ENCODE data around the gene ITPK1.

The ITPK1 gene

DNA sequence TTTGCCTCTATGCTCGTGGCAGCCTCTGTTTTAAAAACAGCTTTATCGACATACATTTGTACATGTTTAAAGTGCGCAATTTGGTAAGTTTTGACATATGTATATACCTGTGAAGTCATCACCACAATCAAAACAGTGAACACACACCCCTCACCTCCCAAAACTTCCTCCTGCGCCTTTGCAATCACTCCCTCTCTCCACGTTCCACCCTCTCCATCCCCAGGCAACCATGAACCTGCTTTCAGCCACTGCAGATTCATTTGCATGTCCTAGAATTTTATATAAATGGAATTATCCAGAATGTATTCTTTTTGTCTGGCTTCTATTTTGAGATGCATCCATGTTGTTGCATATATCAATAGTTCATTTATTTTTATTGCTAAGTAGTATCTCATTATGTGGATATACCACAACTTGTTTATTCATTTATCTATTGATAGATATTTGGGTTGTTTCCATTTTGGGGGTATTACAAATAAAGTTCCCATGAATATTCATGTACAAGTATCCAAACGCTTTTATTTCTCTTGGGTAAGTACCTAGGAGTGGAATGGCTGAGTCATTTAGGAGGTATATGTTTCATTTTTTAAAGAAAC, 208.3 kb downstream of the ITPK1 start:
- Histone ChIP-seq H3K4me2 (ENCODE audit: low read length) (no peak overlapping the region), H2BK5ac (ENCODE audit: low read length) (no peak overlapping the region), H3K23ac (ENCODE audit: low read length) (no peak overlapping the region), H3K27ac (ENCODE audit: low read depth, low read length) (no peak overlapping the region), H3K27me3 (ENCODE audit: insufficient read depth, low read length, poor library complexity) (no peaks in the 10 kb centered on the region), H3K18ac (ENCODE audit: low read length) (no peak overlapping the region), H4K8ac (ENCODE audit: low read depth, low read length) (no peak overlapping the region), H2BK15ac (replicated peaks; ENCODE audit: low read depth) (no peak overlapping the region), H3K56ac (ENCODE audit: low read length) (no peak overlapping the region), H2BK120ac (ENCODE audit: low read depth, low read length) (no peak overlapping the region), H3K4me1 (ENCODE audit: control insufficient read depth, low read depth, low read length) (no peaks in the 10 kb centered on the region), H3K4ac (ENCODE audit: low read depth, low read length) (no peak overlapping the region), H3K79me1 (ENCODE audit: low read length) (no peaks in the 10 kb centered on the region), H3K79me2 (ENCODE audit: control insufficient read depth, insufficient read depth, low read length) (no peaks in the 10 kb centered on the region), H4K5ac (ENCODE audit: low read length) (no peak overlapping the region), H3K4me3 (ENCODE audit: low read length) (no peak overlapping the region), H3K36me3 (ENCODE audit: control insufficient read depth, insufficient read depth, low read length) (no peaks in the 10 kb centered on the region), H2AK5ac (ENCODE audit: low read length) (no peak overlapping the region), H3K9ac (ENCODE audit: low read length) (no peak overlapping the region)
- WGBS (ENCODE audit: extremely low coverage, insufficient coverage, low lambda C conversion rate): no CpG with 5 or more reads among the region's 6 CpGs
- no peak for DNase-seq

DNA sequence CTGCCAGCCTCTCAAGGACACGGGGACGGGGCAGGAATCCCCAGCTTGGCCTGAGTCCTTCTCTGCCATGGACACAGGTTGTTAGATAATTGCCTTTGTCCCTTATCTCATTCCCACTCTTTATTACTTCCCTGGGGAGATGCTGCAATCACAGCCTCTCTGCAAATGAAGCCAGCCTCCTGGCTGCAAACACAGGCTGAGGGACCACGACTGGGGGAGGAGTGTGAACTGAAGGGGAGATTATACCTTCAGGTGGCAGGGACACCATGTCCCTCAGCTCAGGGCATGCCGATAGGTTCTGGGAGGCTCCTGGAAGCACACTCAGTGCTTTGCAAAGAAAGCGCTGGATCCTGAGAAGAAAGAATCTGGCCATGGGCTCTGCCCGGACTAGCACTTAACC, 208.9 kb downstream of the ITPK1 start:
- no peak overlapping the region for H3K56ac ChIP-seq (ENCODE audit: low read length)
- no CpG with 5 or more reads among the region's 6 CpGs for WGBS (ENCODE audit: extremely low coverage, insufficient coverage, low lambda C conversion rate)
- no peak overlapping the region for H3K23ac ChIP-seq (ENCODE audit: low read length)
- H3K4me2 ChIP-seq (ENCODE audit: low read length): no peak overlapping the region
- H3K79me1 ChIP-seq (ENCODE audit: low read length): no peaks in the 10 kb centered on the region
- H2AK5ac ChIP-seq (ENCODE audit: low read length): no peak overlapping the region
- no peak overlapping the region for H3K9ac ChIP-seq (ENCODE audit: low read length)
- H2BK5ac ChIP-seq (ENCODE audit: low read length): no peak overlapping the region
- H3K36me3 ChIP-seq (ENCODE audit: control insufficient read depth, insufficient read depth, low read length): no peaks in the 10 kb centered on the region
- no peaks in the 10 kb centered on the region for H3K4me1 ChIP-seq (ENCODE audit: control insufficient read depth, low read depth, low read length)
- H4K5ac ChIP-seq (ENCODE audit: low read length): no peak overlapping the region
- no peak overlapping the region for H4K8ac ChIP-seq (ENCODE audit: low read depth, low read length)
- no peak overlapping the region for H2BK15ac ChIP-seq (replicated peaks; ENCODE audit: low read depth)
- H3K18ac ChIP-seq (ENCODE audit: low read length): no peak overlapping the region
- no peaks in the 10 kb centered on the region for H3K79me2 ChIP-seq (ENCODE audit: control insufficient read depth, insufficient read depth, low read length)
- no peak overlapping the region for H2BK120ac ChIP-seq (ENCODE audit: low read depth, low read length)
- H3K4me3 ChIP-seq (ENCODE audit: low read length): no peak overlapping the region
- H3K27ac ChIP-seq (ENCODE audit: low read depth, low read length): no peak overlapping the region
- no peaks in the 10 kb centered on the region for H3K27me3 ChIP-seq (ENCODE audit: insufficient read depth, low read length, poor library complexity)
- H3K4ac ChIP-seq (ENCODE audit: low read depth, low read length): no peak overlapping the region
- DNase-seq: peak; percentile 63

GRCh38 chr14:92906420-92906819, 209.3 kb downstream of the ITPK1 start:
- Histone ChIP-seq H2AK5ac (ENCODE audit: low read length) (no peak overlapping the region), H3K4me3 (ENCODE audit: low read length) (no peak overlapping the region), H2BK5ac (ENCODE audit: low read length) (no peak overlapping the region), H3K18ac (ENCODE audit: low read length) (no peak overlapping the region), H2BK15ac (replicated peaks; ENCODE audit: low read depth) (no peak overlapping the region), H3K4ac (ENCODE audit: low read depth, low read length) (no peak overlapping the region), H2BK120ac (ENCODE audit: low read depth, low read length) (no peak overlapping the region), H3K56ac (ENCODE audit: low read length) (no peak overlapping the region), H4K8ac (ENCODE audit: low read depth, low read length) (no peak overlapping the region), H3K23ac (ENCODE audit: low read length) (no peak overlapping the region), H3K4me1 (ENCODE audit: control insufficient read depth, low read depth, low read length) (no peaks in the 10 kb centered on the region), H3K4me2 (ENCODE audit: low read length) (no peak overlapping the region), H3K27ac (ENCODE audit: low read depth, low read length) (no peak overlapping the region), H3K36me3 (ENCODE audit: control insufficient read depth, insufficient read depth, low read length) (no peaks in the 10 kb centered on the region), H4K5ac (ENCODE audit: low read length) (no peak overlapping the region), H3K79me2 (ENCODE audit: control insufficient read depth, insufficient read depth, low read length) (no peaks in the 10 kb centered on the region), H3K27me3 (ENCODE audit: insufficient read depth, low read length, poor library complexity) (no peaks in the 10 kb centered on the region), H3K79me1 (ENCODE audit: low read length) (no peaks in the 10 kb centered on the region), H3K9ac (ENCODE audit: low read length) (no peak overlapping the region)
- no CpG with 5 or more reads among the region's 6 CpGs for WGBS (ENCODE audit: extremely low coverage, insufficient coverage, low lambda C conversion rate)
- no peak for DNase-seq

DNA sequence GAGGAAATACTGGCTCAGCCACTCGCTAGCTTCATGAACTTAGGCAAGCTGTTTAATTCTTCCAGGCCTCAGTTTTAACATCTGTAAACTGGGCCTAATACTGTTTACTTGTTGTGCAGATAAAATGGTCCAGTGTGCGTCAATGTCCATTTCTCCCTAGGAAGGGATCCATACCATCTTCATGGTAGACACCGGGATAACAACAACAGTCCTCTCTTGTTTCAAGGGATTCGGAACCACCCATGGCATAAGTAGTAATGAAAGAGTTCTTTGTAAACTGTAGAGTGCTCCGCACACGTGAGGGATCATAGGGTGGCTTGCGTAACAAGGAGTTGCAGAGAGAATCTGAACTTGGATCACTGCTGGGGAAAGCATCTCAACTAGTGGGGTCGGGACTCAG, 210.1 kb downstream of the ITPK1 start:
- no CpG with 5 or more reads among the region's 8 CpGs for WGBS (ENCODE audit: extremely low coverage, insufficient coverage, low lambda C conversion rate)
- Histone ChIP-seq H3K27ac (ENCODE audit: low read depth, low read length) (no peak overlapping the region), H2BK5ac (ENCODE audit: low read length) (no peak overlapping the region), H2AK5ac (ENCODE audit: low read length) (no peak overlapping the region), H4K8ac (ENCODE audit: low read depth, low read length) (no peak overlapping the region), H3K27me3 (ENCODE audit: insufficient read depth, low read length, poor library complexity) (no peaks in the 10 kb centered on the region), H2BK15ac (replicated peaks; ENCODE audit: low read depth) (no peak overlapping the region), H3K4me3 (ENCODE audit: low read length) (no peak overlapping the region), H3K79me2 (ENCODE audit: control insufficient read depth, insufficient read depth, low read length) (no peaks in the 10 kb centered on the region), H3K4me2 (ENCODE audit: low read length) (no peak overlapping the region), H3K79me1 (ENCODE audit: low read length) (no peaks in the 10 kb centered on the region), H3K4ac (ENCODE audit: low read depth, low read length) (no peak overlapping the region), H3K23ac (ENCODE audit: low read length) (no peak overlapping the region), H3K56ac (ENCODE audit: low read length) (no peak overlapping the region), H3K36me3 (ENCODE audit: control insufficient read depth, insufficient read depth, low read length) (no peaks in the 10 kb centered on the region), H3K18ac (ENCODE audit: low read length) (no peak overlapping the region), H4K5ac (ENCODE audit: low read length) (no peak overlapping the region), H3K4me1 (ENCODE audit: control insufficient read depth, low read depth, low read length) (no peaks in the 10 kb centered on the region), H3K9ac (ENCODE audit: low read length) (no peak overlapping the region), H2BK120ac (ENCODE audit: low read depth, low read length) (no peak overlapping the region)
- no peak for DNase-seq

- H3K27me3 ChIP-seq (ENCODE audit: insufficient read depth, low read length, poor library complexity): no peaks in the 10 kb centered on the region
- H3K79me1 ChIP-seq (ENCODE audit: low read length): no peaks in the 10 kb centered on the region
- no peak overlapping the region for H3K23ac ChIP-seq (ENCODE audit: low read length)
- H3K36me3 ChIP-seq (ENCODE audit: control insufficient read depth, insufficient read depth, low read length): no peaks in the 10 kb centered on the region
- no peak overlapping the region for H3K4me2 ChIP-seq (ENCODE audit: low read length)
- no peak overlapping the region for H2BK15ac ChIP-seq (replicated peaks; ENCODE audit: low read depth)
- WGBS (ENCODE audit: extremely low coverage, insufficient coverage, low lambda C conversion rate): no CpG with 5 or more reads among the region's 6 CpGs
- no peak overlapping the region for H3K9ac ChIP-seq (ENCODE audit: low read length)
- no peak overlapping the region for H3K4ac ChIP-seq (ENCODE audit: low read depth, low read length)
- H3K4me3 ChIP-seq (ENCODE audit: low read length): no peak overlapping the region
- no peak overlapping the region for H2BK5ac ChIP-seq (ENCODE audit: low read length)
- no peak overlapping the region for H4K8ac ChIP-seq (ENCODE audit: low read depth, low read length)
- H3K4me1 ChIP-seq (ENCODE audit: control insufficient read depth, low read depth, low read length): no peaks in the 10 kb centered on the region
- H3K27ac ChIP-seq (ENCODE audit: low read depth, low read length): no peak overlapping the region
- H2AK5ac ChIP-seq (ENCODE audit: low read length): no peak overlapping the region
- no peak overlapping the region for H2BK120ac ChIP-seq (ENCODE audit: low read depth, low read length)
- no peak overlapping the region for H3K56ac ChIP-seq (ENCODE audit: low read length)
- DNase-seq: no peak
- H4K5ac ChIP-seq (ENCODE audit: low read length): no peak overlapping the region
- H3K79me2 ChIP-seq (ENCODE audit: control insufficient read depth, insufficient read depth, low read length): no peaks in the 10 kb centered on the region
- no peak overlapping the region for H3K18ac ChIP-seq (ENCODE audit: low read length)
These were observed 212.4 kb downstream of the ITPK1 start for GRCh38 chr14:92903359-92903758.

GRCh38 chr14:92902726-92903125, 213.0 kb downstream of the ITPK1 start:
- no peak for DNase-seq

More at GRCh38 chr14:92902726-92903125, 213.0 kb downstream of the ITPK1 start:
- no peak overlapping the region for H2BK5ac ChIP-seq (ENCODE audit: low read length)
- no peak overlapping the region for H4K8ac ChIP-seq (ENCODE audit: low read depth, low read length)
- WGBS (ENCODE audit: extremely low coverage, insufficient coverage, low lambda C conversion rate): no CpG with 5 or more reads among the region's 17 CpGs
- H3K79me1 ChIP-seq (ENCODE audit: low read length): no peaks in the 10 kb centered on the region
- no peak overlapping the region for H2BK120ac ChIP-seq (ENCODE audit: low read depth, low read length)
- no peak overlapping the region for H3K27ac ChIP-seq (ENCODE audit: low read depth, low read length)
- no peak overlapping the region for H3K23ac ChIP-seq (ENCODE audit: low read length)
- no peaks in the 10 kb centered on the region for H3K36me3 ChIP-seq (ENCODE audit: control insufficient read depth, insufficient read depth, low read length)
- no peak overlapping the region for H3K4me2 ChIP-seq (ENCODE audit: low read length)
- H3K18ac ChIP-seq (ENCODE audit: low read length): no peak overlapping the region
- no peak overlapping the region for H3K4me3 ChIP-seq (ENCODE audit: low read length)
- H3K79me2 ChIP-seq (ENCODE audit: control insufficient read depth, insufficient read depth, low read length): no peaks in the 10 kb centered on the region
- H3K4ac ChIP-seq (ENCODE audit: low read depth, low read length): no peak overlapping the region
- H2AK5ac ChIP-seq (ENCODE audit: low read length): no peak overlapping the region
- H3K9ac ChIP-seq (ENCODE audit: low read length): no peak overlapping the region
- no peak overlapping the region for H2BK15ac ChIP-seq (replicated peaks; ENCODE audit: low read depth)
- H3K27me3 ChIP-seq (ENCODE audit: insufficient read depth, low read length, poor library complexity): no peaks in the 10 kb centered on the region
- no peak overlapping the region for H3K56ac ChIP-seq (ENCODE audit: low read length)
- no peak overlapping the region for H4K5ac ChIP-seq (ENCODE audit: low read length)
- H3K4me1 ChIP-seq (ENCODE audit: control insufficient read depth, low read depth, low read length): no peaks in the 10 kb centered on the region
